Activated T-helper 2 cell treated with anti-CD3 and anti-CD28 coated beads, Interferon-gamma antibody, Interleukin-2, Interleukin-4, amounts not matched to agents 10 μg/mL and 5 μg/mL and 100 μg/mL, durations not matched to agents 14 hours and 24 hours and 36 hours (primary cell): Measurements from ENCODE around the gene CACNA2D3. TPM values are rescaled to one million over a fixed set of nuclear protein-coding genes. Genes with fewer than 3 reads are reported as not detected.

Source experiments
- DNase-seq: peaks from one replicate; pipeline ENCODE4 v3.0.0; 2021; ENCODE audit warnings: low spot score
- H3K27ac Mint-ChIP-seq: one replicate; pipeline ENCODE4 v1.8.0; 2021; ENCODE audit warnings: mixed read lengths
- H3K27me3 Mint-ChIP-seq: one replicate; pipeline ENCODE4 v1.8.0; 2021; ENCODE audit warnings: low read depth, mixed read lengths
- H3K36me3 Mint-ChIP-seq: one replicate; pipeline ENCODE4 v1.8.0; 2021; ENCODE audit warnings: low read depth, mixed read lengths
- H3K4me1 Mint-ChIP-seq: one replicate; pipeline ENCODE4 v1.8.0; 2021; ENCODE audit warnings: low read depth, mixed read lengths
- H3K4me3 Mint-ChIP-seq: one replicate; pipeline ENCODE4 v1.8.0; 2021; ENCODE audit warnings: low read depth, mild to moderate bottlenecking, moderate library complexity, mixed read lengths
- H3K9me3 Mint-ChIP-seq: one replicate; pipeline ENCODE4 v1.8.0; 2021; ENCODE audit warnings: mixed read lengths
- intact Hi-C: fragments of 100-400 bp; cut with micrococcal nuclease; formaldehyde crosslinking; loops from one replicate; pipeline ENCODE4 v1.15.1; 2023
- total RNA-seq: library from RNA; stranded (reverse); gene quantifications from 2 replicates; pipeline ENCODE4 v1.2.3, GENCODE V29; 2022

The CACNA2D3 gene
- total RNA-seq, 1 donor from 2014 or later: not detected

DNA sequence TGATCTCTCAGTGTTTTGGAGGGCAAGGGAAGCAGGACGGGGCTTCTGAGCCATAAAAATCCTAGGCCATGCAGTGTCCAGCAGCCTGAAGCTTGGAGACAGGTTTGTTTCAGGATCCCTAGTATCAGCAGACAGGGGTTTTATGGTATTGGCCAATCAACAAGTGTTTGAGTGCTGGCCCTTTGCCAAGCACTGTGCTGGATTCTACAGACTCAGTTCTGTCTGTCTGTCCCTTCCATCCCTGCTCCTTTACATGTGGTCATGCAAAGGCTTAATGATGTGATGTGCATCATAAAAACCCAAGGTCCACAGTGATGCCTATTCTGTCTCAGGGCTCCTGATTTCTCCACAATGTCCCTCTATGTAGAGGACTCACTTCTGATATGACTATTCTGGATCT, 621.4 kb downstream of the CACNA2D3 start:
- no peak for DNase-seq
- H3K4me3 Mint-ChIP-seq: no peak overlapping the region
- intact Hi-C loops: no loop called here
- no peaks in the 10 kb centered on the region for H3K4me1 Mint-ChIP-seq
- no peaks in the 10 kb centered on the region for H3K36me3 Mint-ChIP-seq
- H3K27me3 Mint-ChIP-seq: no peaks in the 10 kb centered on the region
- H3K9me3 Mint-ChIP-seq: no peaks in the 10 kb centered on the region
- H3K27ac Mint-ChIP-seq: no peak overlapping the region

DNA sequence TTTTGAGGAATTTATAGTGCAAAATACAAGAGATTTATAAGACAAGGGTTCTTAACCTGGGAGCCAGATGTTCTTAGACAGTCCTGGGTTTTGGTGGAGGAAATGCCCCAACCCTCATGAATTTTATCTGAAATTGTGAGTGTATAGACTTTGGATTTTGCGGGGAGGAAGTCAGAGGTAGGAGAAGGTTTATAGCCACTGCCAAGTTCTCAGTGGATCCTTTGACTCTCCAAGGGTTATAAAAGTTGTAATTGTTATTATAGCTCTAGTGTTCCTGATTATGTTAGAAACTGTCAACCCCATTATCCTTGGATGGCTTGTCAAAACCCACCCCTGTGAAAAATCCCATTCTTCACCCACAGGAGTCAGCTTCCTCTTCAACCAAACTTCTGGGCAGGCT, 621.9 kb downstream of the CACNA2D3 start:
- no peak overlapping the region for H3K27ac Mint-ChIP-seq
- H3K36me3 Mint-ChIP-seq: no peaks in the 10 kb centered on the region
- intact Hi-C loops: no loop called here
- H3K4me1 Mint-ChIP-seq: no peaks in the 10 kb centered on the region
- no peak for DNase-seq
- H3K4me3 Mint-ChIP-seq: no peak overlapping the region
- H3K27me3 Mint-ChIP-seq: no peaks in the 10 kb centered on the region
- no peaks in the 10 kb centered on the region for H3K9me3 Mint-ChIP-seq

DNA sequence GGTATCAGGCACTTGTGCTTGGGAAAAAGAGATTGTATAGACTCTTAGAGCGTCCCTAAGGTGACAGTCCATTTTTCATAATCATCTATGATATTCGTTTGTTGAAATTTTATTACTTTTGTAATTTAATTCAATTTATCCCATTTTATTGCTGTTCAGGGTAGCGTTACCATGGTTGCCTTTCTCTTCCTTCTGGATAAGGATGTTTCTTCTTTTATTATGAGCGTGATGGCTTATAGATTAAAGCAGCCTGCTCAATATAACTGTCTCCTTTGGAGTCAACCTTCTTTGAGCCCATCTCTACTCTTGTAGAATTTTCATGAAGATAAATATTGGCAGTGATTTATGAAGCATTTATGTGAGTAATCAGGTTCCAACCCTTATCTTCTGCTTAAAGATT, 623.5 kb downstream of the CACNA2D3 start:
- Mint-ChIP-seq H3K4me3 (no peak overlapping the region), H3K36me3 (no peaks in the 10 kb centered on the region), H3K4me1 (no peaks in the 10 kb centered on the region), H3K27ac (no peak overlapping the region), H3K9me3 (no peaks in the 10 kb centered on the region), H3K27me3 (no peaks in the 10 kb centered on the region)
- no peak for DNase-seq
- intact Hi-C loops: no loop called here

DNA sequence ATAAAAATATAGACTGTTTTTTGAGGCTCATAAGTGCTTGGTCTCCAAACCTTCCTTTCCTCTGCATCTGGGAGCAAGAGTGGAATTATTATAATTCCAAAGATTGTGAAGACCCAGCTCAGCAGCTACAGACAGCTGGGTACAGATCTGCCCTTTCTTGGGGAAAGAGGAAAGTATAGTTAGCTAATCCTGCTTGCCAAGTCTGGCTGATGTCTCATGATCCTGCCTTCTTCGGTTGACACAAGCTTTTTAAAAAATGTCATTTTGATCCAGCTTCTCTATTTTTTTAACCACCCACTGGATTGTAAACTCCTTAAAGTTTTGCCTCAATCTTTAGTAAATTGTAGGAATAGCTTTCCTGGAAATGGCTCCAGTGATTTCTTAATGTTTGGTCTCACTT, 624.4 kb downstream of the CACNA2D3 start:
- intact Hi-C loops: no loop called here

DNA sequence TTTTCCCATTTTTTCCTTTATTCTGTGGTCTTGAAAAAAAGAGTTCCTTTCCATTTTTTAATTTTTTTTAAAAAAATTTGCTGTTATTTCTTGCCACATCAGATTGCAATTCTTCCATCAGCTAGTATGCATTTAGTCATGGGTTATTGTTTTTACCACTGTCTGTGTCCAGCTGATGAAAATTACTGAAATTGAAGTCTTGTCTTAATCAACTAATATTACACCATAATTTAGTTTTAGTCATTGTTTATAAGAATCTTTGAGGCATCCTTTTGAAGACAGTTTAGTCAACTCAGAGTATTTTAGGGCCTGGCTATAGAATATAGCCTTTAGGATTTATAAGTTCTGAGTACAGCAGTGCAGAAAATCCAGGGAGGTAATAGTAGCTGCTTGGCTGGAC, 633.4 kb downstream of the CACNA2D3 start:
- no peaks in the 10 kb centered on the region for H3K9me3 Mint-ChIP-seq
- DNase-seq: no peak
- H3K4me3 Mint-ChIP-seq: no peak overlapping the region

More for the DNA sequence above, 624.4 kb downstream of the CACNA2D3 start:
- Mint-ChIP-seq H3K36me3 (no peaks in the 10 kb centered on the region), H3K9me3 (no peaks in the 10 kb centered on the region), H3K4me3 (no peak overlapping the region), H3K4me1 (no peaks in the 10 kb centered on the region), H3K27ac (no peak overlapping the region), H3K27me3 (no peaks in the 10 kb centered on the region)
- DNase-seq: no peak

DNA sequence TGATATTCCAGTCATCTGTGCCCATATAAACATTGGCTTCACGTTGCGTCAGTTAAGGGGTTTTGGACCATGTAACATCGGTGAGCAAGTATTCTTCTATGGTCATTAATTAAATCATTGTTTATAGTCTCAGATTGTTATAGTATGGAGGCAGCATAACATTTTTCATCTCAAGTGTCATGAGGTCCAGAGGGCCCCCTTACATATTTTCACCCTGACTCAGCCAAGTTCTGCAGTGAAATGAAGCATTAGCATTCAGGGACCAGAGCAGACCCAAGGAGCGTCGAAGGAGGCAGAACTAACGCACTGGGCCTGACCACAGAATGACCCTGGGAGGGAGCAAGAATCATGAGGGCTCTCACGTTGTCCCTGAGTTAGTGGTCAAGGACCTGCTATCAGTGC, 634.0 kb downstream of the CACNA2D3 start:
- H3K27me3 Mint-ChIP-seq: no peaks in the 10 kb centered on the region
- no peak overlapping the region for H3K4me3 Mint-ChIP-seq
- no peak overlapping the region for H3K27ac Mint-ChIP-seq
- DNase-seq: no peak
- H3K36me3 Mint-ChIP-seq: no peaks in the 10 kb centered on the region
- H3K9me3 Mint-ChIP-seq: no peaks in the 10 kb centered on the region
- intact Hi-C loops: no loop called here
- H3K4me1 Mint-ChIP-seq: no peaks in the 10 kb centered on the region

More for the DNA sequence above, 633.4 kb downstream of the CACNA2D3 start:
- Mint-ChIP-seq H3K27me3 (no peaks in the 10 kb centered on the region), H3K27ac (no peak overlapping the region), H3K4me1 (no peaks in the 10 kb centered on the region), H3K36me3 (no peaks in the 10 kb centered on the region)
- intact Hi-C loops: no loop called here

DNA sequence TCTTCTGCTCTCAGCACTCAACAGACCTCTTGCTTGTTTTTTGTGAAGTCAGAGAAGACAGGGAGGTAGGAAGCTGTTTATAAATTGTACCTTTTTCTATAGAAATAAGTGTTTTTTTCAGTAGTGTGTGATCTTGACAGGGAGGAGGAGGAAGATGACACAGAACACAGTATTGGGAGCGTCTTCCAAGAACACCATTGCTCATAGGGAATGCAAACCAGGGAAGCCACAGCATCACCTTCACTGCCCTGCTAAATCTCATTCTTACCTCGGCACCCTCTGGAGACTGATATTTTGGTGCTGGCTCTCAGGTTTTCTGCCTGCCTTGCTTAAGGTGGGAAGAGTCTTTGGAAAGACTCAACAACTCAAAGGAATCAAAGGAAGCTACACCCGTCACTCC, 636.1 kb downstream of the CACNA2D3 start:
- Mint-ChIP-seq H3K4me3 (no peak overlapping the region), H3K27me3 (no peaks in the 10 kb centered on the region), H3K4me1 (no peaks in the 10 kb centered on the region), H3K36me3 (no peaks in the 10 kb centered on the region), H3K9me3 (no peaks in the 10 kb centered on the region), H3K27ac (no peak overlapping the region)
- intact Hi-C loops: no loop called here
- no peak for DNase-seq

DNA sequence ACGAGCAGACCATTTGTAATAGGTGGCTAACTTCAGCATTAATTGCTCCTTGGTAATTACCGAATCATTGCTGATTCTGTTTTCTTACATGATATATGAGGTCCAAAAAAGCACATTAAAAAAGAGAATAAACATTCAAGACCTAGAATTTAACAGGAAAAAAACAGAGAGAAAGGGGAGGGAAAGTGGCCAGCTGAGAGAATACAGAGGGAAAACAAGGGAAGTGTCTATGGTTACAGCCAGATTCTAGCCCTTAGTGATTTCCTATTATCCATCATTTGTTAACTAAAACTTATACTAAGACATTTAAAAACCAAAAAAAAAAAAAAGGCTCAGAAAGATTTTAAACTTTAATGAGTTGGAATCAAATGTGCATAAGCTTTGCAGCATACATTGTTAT, 636.8 kb downstream of the CACNA2D3 start:
- no peak for DNase-seq
- no peaks in the 10 kb centered on the region for H3K9me3 Mint-ChIP-seq
- H3K4me3 Mint-ChIP-seq: no peak overlapping the region
- H3K36me3 Mint-ChIP-seq: no peaks in the 10 kb centered on the region
- no peaks in the 10 kb centered on the region for H3K27me3 Mint-ChIP-seq
- no peaks in the 10 kb centered on the region for H3K4me1 Mint-ChIP-seq
- intact Hi-C loops: no loop called here
- no peak overlapping the region for H3K27ac Mint-ChIP-seq

DNA sequence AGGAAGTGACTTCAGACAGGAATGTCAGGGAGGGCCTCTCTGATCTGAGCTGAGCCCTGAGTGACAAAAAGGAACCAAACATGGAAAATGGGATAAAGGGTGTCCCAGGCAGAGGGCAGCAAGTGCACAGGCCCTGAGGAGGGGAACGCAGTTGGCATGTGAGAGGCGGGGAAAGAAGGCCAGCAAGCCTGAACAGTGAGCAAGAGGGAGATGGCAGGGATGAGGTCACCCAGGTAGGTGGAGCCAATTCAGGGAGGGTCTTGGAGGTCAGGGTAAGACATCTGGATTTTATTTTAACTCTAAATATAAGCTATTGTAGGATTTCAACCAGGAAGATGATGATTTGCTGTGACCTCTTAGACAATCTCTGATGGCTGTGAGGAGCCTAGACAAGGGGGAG, 637.8 kb downstream of the CACNA2D3 start:
- Mint-ChIP-seq H3K4me1 (no peaks in the 10 kb centered on the region), H3K27me3 (no peaks in the 10 kb centered on the region), H3K9me3 (no peaks in the 10 kb centered on the region), H3K4me3 (no peak overlapping the region), H3K36me3 (no peaks in the 10 kb centered on the region), H3K27ac (no peak overlapping the region)
- no peak for DNase-seq
- intact Hi-C loops: no loop called here

DNA sequence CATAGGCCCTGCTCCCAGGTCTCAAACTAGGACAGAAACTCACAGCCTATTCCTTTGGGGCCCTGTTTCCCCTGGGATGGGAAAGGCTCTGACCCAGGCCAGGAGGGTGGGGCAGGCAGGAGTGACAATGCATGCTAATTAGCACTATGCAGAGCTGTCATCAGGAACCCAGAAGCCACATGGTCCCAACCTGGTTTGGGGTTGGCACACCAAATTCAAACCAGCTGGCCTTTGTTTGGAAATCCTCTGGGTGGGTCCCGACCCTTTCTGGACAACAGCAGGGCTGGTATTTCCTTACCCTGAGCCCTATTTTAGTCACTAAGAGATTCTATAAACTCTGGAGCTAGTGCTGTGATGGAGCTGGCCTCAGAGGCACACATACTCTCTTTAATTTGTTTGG, 639.3 kb downstream of the CACNA2D3 start:
- Mint-ChIP-seq H3K4me3 (no peak overlapping the region), H3K4me1 (no peaks in the 10 kb centered on the region), H3K27me3 (no peaks in the 10 kb centered on the region), H3K36me3 (no peaks in the 10 kb centered on the region), H3K27ac (no peak overlapping the region), H3K9me3 (no peaks in the 10 kb centered on the region)
- intact Hi-C loops: no loop called here
- DNase-seq: no peak

DNA sequence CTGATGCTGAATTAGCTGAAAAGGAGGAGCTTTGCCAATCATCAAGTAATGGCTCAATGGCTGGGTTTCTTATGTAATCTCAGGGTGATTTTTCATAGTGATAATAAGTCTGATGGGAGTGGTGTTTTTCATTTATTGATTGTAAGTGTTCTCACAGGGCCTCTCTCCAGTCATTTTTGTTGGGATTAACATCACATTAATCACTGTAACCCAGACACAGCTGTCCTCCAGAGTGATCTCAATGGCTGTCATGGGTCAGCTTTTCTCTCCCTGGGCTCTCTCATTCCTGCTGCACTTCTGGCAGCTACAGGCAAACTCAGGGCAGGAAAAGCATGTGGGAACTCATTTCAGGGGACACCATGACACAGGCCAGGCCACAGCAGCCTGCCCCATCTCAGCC, 642.6 kb downstream of the CACNA2D3 start:
- H3K27me3 Mint-ChIP-seq: no peaks in the 10 kb centered on the region
- no peak for DNase-seq
- no peak overlapping the region for H3K4me3 Mint-ChIP-seq
- no peak overlapping the region for H3K27ac Mint-ChIP-seq
- H3K4me1 Mint-ChIP-seq: no peaks in the 10 kb centered on the region
- no peaks in the 10 kb centered on the region for H3K9me3 Mint-ChIP-seq
- intact Hi-C loops: no loop called here
- no peaks in the 10 kb centered on the region for H3K36me3 Mint-ChIP-seq

DNA sequence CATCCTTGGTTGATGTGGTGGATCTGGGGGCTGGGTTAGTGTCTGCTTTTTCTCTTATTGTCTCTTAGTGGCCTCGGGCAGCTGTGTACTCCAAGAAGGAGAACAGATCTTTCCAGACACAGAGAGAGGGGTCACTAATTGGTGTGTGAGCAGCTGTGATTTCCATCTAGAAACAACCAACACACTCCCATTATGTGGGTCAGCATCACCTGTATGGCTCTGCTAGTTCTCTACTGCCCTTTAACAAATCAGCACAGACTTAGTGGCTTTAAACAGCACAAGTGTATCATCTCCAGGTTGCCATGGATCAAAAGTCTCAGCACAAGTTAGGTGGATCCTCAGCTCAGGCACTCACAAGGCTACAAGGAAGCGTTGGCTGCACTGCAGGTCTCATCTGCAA, 648.7 kb downstream of the CACNA2D3 start:
- no peaks in the 10 kb centered on the region for H3K9me3 Mint-ChIP-seq
- intact Hi-C loops: no loop called here
- DNase-seq: no peak

DNA sequence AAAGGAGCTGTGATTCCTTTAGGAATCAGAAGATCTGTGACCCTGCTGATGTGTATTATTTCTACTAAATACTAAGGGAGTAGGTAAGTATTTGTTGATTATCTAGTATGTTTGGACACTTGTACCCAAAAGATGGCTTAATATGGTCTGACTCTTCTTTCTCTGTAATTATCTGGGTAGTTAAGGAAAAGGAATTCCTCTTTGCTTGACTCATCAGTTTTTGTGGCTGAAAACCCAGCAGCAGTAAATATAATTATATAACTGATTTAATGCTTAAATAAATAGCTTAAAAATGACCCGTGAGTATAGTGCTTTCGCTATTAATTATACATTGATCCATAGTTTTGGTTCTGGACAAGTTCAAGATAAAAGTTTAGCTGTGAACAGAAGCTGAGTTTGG, 649.7 kb downstream of the CACNA2D3 start:
- Mint-ChIP-seq H3K27me3 (no peaks in the 10 kb centered on the region), H3K4me3 (no peak overlapping the region)
- intact Hi-C loops: no loop called here

More for the DNA sequence above, 648.7 kb downstream of the CACNA2D3 start:
- no peak overlapping the region for H3K4me3 Mint-ChIP-seq
- no peaks in the 10 kb centered on the region for H3K27me3 Mint-ChIP-seq
- H3K27ac Mint-ChIP-seq: no peak overlapping the region
- no peaks in the 10 kb centered on the region for H3K36me3 Mint-ChIP-seq
- no peaks in the 10 kb centered on the region for H3K4me1 Mint-ChIP-seq

DNA sequence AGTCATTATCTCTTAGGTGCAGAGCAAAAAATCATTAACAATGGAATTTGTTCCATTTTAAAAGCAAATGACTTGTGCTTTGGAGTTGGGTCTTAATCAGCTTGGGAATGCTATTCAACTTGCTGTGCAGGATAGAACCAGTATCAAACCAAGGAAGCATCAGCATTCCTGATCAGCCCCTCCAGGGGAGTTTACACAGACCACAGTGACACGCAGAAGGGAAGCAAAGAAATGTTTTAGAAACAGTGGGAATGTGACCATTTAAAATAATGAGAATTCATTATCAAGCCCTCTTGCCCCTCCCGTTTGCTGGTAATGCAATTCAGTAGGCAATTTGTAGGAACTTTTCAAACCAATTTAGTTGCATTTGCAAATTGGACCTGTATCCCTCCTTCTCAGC, 650.4 kb downstream of the CACNA2D3 start:
- no peaks in the 10 kb centered on the region for H3K9me3 Mint-ChIP-seq
- no peak overlapping the region for H3K4me3 Mint-ChIP-seq
- intact Hi-C loops: no loop called here
- no peak overlapping the region for H3K27ac Mint-ChIP-seq
- no peaks in the 10 kb centered on the region for H3K36me3 Mint-ChIP-seq
- DNase-seq: no peak
- H3K27me3 Mint-ChIP-seq: no peaks in the 10 kb centered on the region
- no peaks in the 10 kb centered on the region for H3K4me1 Mint-ChIP-seq

More for the DNA sequence above, 649.7 kb downstream of the CACNA2D3 start:
- no peak for DNase-seq
- no peaks in the 10 kb centered on the region for H3K9me3 Mint-ChIP-seq
- H3K4me1 Mint-ChIP-seq: no peaks in the 10 kb centered on the region
- H3K27ac Mint-ChIP-seq: no peak overlapping the region
- no peaks in the 10 kb centered on the region for H3K36me3 Mint-ChIP-seq
